HG02642 (cell line): ENCODE results near the gene CEP85.

Experiments
- ATAC-seq: cut with Tn5 transposase; IDR thresholded peaks from one replicate; pipeline ENCODE4 v1.9.1; 2021; ENCODE audit warnings: mild to moderate bottlenecking; ENCODE audit not compliant: unreplicated experiment, poor library complexity

The CEP85 gene

DNA sequence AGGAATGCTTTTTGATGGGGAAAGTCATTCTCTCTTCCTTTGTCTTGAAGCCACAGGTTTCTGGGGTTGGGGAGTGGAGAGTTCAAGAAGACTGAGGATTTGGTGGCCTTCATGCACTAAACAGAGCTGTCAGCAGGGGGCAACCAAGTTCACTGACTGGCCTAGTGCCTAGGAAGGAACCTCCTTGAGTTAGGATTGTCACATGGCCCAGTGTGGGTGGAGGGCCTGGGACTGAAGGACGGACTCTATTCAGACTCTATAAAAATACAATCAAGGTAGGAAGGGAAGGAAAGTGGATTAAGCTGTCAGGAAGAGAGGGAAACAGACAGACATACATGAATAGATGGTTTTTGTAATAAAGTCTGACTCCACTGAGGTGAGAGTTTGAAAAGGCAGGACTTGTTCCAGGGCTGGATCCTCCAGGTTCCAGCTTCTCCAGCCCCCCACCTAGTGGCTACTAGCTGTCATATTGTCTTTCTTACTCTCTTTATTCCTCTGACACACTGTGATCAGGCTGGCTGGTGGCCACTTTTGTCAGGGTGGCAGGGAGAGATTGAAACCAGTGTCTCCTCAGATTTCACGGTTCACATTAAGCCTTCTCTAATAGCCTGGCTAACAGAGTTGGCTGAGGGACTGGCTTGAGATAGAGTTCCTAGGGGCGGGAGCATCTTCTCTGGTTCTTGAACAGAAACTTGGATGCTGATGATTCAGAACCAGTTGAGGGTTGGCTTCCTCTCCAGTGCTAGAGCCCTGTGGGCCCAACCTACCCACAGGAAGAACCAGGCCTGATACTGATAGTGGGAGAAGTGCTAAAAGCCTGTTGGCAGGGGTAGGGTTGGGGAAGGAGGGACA, 41.8 kb downstream of the CEP85 start:
- no peak for ATAC-seq

DNA sequence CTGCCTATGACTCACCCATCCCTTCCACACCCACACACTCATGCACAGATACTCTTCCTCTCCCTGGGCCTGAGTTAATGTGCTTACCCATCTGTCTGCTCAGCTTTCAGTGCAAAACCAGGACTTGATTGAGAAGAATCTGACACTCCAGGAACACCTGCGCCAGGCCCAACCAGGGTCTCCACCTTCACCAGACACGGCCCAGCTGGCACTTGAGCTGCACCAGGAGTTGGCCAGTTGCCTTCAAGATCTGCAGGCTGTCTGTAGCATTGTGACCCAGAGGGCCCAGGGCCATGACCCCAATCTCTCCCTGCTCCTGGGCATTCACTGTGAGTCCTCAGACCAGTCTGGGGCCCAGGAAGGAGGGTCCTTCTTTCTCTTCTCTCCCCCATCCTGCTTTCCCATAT, 42.4 kb downstream of the CEP85 start:
- ATAC-seq: no peak

DNA sequence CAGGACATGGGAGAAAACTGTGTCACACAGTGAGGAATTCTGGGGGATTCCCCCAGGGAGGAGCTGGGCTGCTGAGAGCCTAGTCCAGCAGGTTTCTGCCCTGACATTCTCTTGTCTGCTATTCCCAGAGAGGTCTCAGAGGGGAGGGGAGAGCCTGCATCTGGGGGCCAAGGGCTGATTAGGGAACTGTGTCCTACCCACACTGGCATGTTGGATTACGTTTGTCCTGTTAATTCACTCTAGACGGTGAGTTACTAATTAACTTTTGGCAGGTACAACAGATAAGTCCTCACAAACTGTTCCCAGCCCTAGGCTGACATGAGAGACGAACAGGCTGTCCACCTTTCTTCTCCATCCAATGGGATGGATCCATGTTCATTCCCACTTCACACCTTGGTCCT, 43.3 kb downstream of the CEP85 start:
- no peak for ATAC-seq

DNA sequence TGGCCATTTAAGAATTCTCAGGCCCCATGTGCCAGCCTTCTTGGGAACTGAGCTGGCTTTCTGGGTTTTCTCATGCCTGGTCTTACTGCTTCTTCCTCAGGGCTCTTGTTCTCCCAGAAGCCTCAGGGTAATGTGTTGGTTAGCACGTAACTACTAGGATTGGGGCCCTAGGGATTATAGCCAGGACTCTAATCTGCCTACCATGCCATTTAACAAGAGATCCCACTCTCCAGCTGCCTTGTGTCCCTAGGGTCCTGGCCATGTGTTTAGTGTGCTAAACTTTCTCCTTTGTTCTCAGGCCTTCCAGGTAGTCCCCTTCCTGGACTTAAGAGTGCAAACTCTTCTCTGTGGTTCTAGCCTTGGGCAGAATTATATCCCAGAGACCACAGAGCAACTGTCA, 43.7 kb downstream of the CEP85 start:
- no peak for ATAC-seq

DNA sequence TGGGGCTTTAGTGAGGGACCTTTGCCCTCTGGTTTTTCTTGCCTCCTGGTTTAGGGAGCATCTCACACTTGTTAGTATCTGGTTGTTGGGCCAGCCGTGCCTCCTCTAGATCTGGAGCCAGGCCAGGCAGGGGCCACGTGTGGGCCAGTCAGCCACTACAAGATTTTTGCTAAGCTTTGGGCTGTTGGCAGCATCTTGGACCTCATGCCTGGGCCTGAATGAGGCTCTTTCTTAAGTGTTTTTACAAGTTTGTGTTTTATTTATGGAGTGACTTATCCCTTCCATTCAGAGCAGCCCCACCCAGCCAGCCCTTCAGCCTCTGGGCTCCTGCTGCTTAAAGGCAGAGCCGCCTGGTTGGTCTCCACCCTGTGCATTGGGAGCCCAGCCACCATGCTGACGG, 44.3 kb downstream of the CEP85 start:
- ATAC-seq: no peak

DNA sequence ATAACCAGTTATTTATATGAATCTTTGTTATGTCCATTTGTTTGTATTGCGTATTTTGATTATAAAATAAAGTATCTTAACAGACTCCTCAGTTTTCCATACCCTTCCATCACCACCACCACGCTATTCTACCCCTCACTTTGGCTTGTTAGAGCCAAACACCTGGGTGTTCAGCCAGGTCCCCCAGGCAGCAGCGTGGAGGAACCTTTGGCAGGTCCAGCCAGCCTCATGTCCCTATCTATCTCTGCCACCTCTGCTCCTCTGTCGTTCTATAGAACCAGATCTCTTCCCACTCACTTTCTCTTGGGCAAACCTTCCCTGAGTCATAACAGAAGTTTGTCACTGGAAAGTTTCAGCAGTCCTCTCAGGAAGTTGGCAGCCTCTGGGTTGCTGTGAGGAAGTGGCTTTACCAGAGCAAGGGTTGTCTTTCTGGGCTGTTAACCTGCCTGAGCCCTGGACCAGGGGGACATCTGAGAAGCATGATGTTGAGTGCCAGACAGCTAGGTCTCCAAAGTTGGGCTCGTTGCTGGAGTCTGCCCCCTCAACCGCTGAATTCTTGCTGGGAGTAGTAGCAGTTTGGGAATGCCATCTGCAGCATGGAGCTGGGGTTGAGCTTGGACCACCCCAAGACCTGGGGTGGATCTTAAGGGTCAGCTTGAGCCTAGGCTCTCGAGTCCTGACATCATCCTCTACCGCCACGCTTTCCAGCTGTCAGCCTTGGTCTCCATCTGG, 44.9 kb downstream of the CEP85 start:
- no peak for ATAC-seq

DNA sequence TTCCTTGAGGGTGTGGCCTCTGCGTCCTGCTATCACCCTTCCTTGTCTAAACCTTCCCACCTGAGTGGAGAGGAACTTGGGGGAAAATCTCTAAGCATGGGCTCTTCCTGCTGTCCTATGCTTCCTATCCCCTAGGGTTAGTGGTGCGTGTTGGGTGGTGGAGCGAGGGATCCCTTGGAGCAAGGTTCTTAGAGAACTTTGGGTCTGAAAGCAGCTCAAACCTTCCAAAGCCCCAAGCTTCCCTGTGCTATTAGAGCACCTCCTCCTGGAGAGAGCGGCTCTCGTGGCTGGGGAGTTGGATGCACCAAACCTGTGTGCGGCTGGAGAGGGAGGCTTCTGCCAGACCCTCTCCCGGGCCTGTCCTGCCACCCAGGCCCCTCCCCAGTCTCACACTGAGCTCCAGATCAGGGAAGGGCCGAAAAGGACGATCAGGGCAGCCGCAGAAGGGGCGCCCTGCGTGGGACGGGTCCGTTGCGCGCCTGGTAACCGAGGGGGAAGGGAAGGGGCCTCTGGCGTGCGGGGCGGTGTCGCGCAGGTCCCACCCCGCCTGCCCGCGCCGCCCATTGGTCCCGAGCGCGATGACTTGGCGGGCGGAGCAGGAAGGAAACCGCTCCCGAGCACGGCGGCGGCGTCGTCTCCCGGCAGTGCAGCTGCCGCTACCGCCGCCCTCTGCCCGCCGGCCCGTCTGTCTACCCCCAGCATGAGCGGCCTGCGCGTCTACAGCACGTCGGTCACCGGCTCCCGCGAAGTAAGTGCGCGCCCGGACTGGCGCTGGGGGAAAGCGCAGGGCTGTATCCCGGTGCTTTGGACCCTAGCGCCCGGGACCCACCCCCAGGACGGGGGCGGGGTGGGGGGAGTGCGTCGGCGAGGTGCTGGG, 45.7 kb downstream of the CEP85 start, which contains the start of gene SH3BGRL3:
TSS of gene SH3BGRL3 (plus strand) at position 631 of the 877 bp plus-strand sequence. CDS start at position 701, 70 bp downstream.
- peak; percentile 72 for ATAC-seq

DNA sequence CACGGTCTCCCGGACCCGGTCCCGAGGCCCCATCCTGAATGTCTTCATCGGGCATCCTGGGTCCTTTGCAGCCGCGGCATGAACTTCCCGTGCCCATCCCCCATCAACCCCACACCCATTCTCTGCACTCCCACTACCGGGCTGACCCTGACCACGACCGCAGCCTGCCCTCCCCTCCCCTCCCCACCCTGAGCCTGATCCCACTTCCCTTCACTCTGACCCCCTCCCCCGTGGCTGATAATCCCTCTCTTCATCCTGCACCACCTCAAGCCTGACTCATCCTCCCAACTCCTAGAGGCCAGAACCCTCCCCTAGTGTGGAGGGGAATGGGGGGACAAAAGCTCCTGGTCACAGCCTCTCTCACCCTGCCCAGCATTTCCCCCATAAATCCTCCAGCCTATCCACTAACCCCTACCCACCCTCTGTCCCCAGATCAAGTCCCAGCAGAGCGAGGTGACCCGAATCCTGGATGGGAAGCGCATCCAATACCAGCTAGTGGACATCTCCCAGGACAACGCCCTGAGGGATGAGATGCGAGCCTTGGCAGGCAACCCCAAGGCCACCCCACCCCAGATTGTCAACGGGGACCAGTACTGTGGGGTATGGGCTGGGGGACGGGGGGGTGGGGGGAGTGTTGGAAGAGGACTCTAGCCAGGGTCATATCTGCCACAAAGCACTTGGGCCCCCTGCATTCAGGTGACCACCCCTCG, 46.5 kb downstream of the CEP85 start:
- ATAC-seq: no peak

DNA sequence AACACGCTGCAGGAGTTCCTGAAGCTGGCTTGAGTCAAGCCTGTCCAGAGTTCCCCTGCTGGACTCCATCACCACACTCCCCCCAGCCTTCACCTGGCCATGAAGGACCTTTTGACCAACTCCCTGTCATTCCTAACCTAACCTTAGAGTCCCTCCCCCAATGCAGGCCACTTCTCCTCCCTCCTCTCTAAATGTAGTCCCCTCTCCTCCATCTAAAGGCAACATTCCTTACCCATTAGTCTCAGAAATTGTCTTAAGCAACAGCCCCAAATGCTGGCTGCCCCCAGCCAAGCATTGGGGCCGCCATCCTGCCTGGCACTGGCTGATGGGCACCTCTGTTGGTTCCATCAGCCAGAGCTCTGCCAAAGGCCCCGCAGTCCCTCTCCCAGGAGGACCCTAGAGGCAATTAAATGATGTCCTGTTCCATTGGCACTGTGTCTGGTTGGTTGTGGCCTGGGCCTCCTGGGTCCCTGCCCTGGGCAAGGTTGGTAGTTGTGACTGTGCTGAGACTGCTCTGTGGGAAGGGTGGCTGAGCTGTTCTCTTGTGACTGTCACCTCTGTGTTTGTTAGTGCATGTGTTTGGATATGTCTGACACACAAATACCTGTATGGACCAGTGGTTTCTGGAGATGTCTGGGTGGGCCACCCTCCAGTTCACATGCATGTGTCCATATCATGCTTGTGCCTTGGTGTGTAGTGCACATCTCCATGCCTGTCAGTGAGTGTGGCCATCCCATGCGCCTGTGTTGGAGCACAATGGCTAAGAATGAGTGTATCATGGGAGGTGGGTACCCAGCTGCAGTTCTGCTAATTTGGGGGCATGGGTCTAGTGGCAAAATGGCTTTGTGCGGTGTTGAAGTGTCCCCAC, 47.3 kb downstream of the CEP85 start:
- ATAC-seq: no peak

DNA sequence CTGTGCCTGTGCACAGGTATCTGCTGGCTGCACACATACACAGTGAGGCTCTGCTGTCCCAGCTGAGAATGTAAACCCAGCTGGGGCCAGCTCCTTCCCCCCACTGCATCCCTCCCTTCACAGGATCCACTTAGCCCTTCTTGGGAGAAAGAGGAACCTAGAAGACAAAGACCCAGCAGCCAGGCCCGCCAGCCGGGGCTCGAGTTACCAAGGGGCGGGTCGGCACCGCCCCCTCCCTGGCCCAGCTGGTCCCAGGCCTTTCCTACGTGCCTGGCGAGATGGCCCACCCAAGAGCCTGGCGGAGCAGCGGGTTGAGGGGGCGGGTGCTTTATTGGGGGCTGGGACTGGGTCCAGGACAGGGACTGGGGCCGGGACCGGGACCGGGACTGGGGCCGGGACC, 48.0 kb downstream of the CEP85 start:
- no peak for ATAC-seq

DNA sequence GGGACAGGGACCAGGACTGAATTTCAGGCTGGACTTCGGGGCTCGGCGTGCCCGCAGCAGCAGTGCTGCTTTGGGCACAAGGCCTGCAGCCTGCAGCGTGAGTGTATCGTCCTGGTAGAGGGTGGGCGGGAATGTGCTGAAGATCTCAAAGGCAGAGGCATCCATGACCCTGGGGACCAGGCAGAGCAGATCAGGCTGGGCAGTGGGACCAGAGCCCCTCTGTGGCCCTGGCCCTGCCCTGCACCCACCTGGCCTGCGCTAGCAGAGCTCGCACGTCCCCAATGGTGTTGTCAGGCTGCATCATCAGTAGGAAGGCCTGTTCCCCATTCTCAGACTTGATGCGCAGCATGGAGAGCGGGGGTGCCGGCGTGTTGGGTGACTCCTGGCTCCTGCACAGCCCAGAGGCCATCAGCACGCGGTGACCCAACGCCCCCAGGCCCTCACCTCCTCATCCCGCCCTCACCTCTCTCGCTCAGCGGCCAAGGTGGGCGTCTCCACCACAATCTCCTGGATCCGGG, 48.5 kb downstream of the CEP85 start:
- no peak for ATAC-seq

DNA sequence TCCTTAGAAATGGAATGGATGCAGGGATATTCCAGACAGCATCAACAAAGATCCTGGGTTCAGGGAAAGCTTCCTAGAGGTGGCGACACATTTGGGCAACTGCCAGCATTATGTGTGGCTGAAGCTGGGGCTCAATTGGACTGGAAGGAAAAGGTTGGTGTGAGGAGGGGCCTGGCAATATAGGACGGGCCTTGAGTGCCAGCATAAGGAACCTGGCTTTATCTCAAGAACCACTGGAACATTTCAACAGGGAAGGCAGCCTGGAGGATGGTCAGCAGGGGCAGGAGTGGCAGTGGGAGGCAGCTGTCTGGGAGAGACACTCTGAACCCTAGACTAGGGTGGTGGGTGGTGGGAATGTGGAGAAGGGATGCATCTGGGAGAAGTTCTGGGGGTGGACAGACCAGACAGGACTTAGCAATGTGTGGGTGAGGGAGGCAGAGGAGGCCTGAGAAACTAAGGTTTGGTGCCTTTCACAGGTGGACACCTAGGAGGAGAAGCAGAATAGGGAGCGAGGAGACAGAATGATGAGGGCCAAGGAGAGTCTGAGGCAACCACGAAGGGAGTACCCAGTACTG, 49.4 kb downstream of the CEP85 start:
- ATAC-seq: no peak

DNA sequence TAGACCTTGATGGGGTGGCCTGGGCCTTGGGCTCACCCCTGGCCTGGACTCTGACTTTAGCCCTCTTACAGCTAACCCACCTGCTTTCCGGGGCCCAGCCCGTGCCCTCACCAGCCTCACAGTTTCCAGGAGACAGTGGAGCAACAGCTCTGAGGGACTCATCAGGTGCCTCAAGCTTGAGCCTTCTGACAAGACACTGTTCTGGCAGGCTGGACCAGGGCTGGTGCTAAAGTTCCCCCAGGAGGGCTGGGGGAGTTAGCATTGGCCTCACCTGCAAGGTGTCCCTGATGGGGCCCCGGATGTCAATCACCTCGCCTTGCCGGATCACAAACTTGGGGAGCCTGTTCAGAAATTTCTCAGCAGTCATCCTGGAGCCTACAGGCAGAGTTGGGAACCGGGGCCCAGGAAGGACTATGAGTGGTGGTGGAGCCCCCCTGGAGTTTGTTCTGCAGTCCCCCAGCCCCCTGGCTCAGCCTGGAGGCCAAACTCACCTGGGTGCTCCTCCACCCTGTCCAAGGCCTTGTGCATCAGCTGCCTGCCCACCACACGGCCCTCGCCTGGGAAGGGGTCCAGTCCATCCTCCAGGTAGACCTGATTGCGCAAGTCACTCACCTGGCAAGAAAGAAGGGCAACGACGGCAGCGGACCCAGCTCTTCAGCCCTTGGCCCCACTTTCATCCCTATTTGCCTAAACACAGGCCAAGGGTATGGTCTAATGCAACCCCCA, 50.0 kb downstream of the CEP85 start:
- ATAC-seq: no peak

DNA sequence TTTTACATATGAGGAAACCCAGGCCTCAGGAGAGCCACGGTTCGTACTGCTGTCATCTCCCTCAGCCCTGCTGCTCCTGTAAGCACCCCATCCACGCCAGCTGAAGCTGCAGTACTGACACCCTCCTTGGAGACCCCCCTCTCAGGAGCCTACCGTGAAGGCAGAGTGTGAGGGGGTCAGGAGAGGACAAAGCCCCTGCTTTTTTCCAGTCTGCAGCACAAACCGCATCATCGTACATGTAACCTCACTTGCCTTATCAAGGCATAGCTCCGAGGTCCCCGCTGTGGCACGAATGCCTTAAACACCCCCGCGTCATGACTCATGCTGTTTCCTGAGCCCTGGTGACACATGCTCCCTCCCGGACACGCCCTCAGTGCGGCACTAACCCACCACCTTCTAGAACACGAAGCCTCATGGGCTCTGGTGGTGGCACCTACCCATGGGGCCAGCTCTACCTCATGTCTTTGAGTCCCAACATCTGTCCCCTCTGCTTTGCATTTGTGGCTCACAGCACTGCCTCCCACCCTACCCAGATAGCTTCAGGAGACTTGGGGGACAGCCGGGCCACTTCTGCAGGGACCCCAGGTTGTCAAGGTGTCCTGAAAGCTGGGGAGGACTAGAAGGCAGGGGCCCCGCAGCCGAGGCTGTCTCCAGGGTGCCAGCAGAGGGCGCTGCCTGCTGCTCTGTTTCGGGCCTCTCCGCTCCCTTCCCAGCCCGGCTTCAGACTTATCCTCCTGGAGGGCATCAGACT, 50.8 kb downstream of the CEP85 start:
- no peak for ATAC-seq

DNA sequence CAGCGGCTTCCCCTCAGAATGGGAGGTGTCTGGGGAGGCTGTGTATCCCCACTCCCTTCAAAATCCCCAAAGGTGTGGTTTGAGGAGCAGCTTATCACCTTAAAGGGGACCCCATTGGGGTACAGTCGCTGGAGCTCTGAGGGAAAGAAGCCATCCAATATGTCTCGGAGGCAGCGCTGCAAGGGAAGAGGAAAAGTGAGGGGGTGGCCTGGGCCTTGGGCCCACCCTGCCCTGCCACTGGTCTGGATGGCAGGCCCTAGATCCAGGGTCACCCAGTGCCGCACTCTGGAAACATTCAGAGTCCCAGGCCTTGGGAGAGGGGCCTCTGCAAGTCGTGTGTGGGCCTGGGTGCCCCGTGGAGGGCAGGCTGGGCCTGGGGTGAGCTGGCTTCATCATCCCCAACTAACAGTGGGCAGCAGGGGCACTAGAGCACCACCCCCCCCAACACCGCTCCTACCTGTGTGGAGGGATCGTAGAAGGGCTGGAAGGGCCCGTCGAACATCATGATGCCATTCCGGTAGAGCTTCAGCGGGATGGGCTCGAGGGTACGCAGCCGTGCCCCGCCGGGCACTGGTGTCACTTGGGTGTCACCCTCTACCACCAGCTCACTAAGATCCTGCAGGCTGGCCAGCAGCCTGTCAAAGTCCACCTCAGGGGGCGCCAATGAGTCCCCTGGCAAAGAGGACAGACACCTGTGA, 51.5 kb downstream of the CEP85 start:
- no peak for ATAC-seq

DNA sequence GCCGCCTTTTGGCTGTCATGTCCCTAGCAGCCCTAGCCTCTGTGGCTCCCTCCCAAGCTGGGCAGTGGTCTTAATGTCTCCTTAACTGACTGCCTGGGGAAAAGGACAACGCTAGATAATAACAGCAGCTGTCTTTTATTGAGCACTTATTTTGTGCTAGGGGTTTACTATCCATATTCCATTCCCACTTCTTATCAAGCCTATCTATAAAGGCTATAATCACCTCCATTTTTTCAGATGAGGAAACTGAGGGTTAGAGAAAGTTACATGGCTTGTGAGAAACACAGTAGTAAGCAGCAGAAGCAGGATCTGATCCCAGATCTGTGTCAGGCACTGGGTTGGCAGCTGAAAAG, 52.0 kb downstream of the CEP85 start:
- no peak for ATAC-seq
